ENCODE data around the gene HHIPL1.
"Not testable (repeated sequence)": the region's sequence is repeated elsewhere in the genome, so short reads cannot be mapped to it uniquely, and the experiment has no call there.

Gene HHIPL1

GRCh38 chr14:99634443-99634842 lies 10.5 kb upstream of the HHIPL1 start:
- no peak for DNase-seq (ENCODE audit: low spot score)
- Mint-ChIP-seq H3K4me1 (ENCODE audit: low read depth) (no peaks in the 10 kb centered on the region), H3K9me3 (no peaks in the 10 kb centered on the region), H3K4me3 (no peak overlapping the region), H3K36me3 (ENCODE audit: low read depth) (no peaks in the 10 kb centered on the region), H3K27me3 (ENCODE audit: low read depth) (no peaks in the 10 kb centered on the region), H3K27ac (no peak overlapping the region)

DNA sequence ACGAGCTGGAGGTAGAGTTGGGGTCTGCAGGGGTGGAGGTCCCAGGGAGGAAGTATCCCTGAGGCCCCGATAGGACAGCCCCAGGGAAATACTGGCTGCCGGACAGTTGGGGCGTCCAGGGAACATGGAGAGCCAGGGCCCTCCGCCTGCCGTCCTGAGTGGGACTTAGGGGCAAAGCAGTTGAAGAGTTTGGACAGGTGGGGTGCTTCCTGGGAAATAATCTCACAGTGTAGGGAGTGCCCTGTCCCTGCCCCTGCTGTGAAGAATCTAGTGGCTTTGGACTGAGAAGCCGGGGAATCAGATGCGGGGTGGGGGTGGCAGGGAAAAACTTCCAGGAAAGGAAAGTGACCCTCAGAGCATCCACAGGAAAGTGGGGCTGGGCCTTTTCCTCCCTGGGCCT lies 9.8 kb upstream of the HHIPL1 start:
- H3K4me1 Mint-ChIP-seq (ENCODE audit: low read depth), result no peaks in the 10 kb centered on the region
- H3K27me3 Mint-ChIP-seq (ENCODE audit: low read depth), result no peaks in the 10 kb centered on the region
- H3K27ac Mint-ChIP-seq, result no peak overlapping the region
- no peak overlapping the region for H3K4me3 Mint-ChIP-seq
- H3K36me3 Mint-ChIP-seq (ENCODE audit: low read depth), result no peaks in the 10 kb centered on the region
- H3K9me3 Mint-ChIP-seq, result no peaks in the 10 kb centered on the region
- DNase-seq (ENCODE audit: low spot score), result no peak

GRCh38 chr14:99636487-99636886 lies 8.4 kb upstream of the HHIPL1 start:
- Mint-ChIP-seq H3K4me1 (ENCODE audit: low read depth) (no peaks in the 10 kb centered on the region), H3K4me3 (no peak overlapping the region)

DNA sequence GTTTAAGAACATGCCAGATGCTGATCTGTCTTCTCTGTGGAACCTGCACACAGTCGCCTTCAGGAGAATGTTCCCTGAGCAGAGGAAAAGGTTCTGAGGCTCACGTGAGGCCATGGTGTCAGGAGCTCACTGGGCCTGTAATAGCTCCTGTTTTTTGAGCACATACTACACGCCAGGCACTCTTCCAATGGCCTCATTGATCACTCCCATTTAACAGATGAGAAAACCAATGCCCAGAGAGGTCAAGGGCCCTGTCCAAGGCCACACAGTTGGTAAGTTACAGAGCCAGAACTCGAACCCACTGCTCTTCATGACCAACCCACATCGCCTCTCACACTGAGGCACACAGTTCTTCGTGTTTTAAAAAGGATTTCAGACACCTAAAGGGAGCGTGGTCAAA lies 7.3 kb upstream of the HHIPL1 start:
- Mint-ChIP-seq H3K27ac (no peak overlapping the region), H3K36me3 (ENCODE audit: low read depth) (no peaks in the 10 kb centered on the region), H3K9me3 (no peaks in the 10 kb centered on the region), H3K27me3 (ENCODE audit: low read depth) (peaks cover 7% of the 10 kb centered on the region), H3K4me1 (ENCODE audit: low read depth) (no peaks in the 10 kb centered on the region), H3K4me3 (no peak overlapping the region)
- no peak for DNase-seq (ENCODE audit: low spot score)

More at GRCh38 chr14:99636487-99636886, 8.4 kb upstream of the HHIPL1 start:
- H3K27ac Mint-ChIP-seq, result no peak overlapping the region
- no peaks in the 10 kb centered on the region for H3K9me3 Mint-ChIP-seq
- peaks cover 2% of the 10 kb centered on the region for H3K27me3 Mint-ChIP-seq (ENCODE audit: low read depth)
- H3K36me3 Mint-ChIP-seq (ENCODE audit: low read depth), result no peaks in the 10 kb centered on the region
- DNase-seq (ENCODE audit: low spot score), result no peak

DNA sequence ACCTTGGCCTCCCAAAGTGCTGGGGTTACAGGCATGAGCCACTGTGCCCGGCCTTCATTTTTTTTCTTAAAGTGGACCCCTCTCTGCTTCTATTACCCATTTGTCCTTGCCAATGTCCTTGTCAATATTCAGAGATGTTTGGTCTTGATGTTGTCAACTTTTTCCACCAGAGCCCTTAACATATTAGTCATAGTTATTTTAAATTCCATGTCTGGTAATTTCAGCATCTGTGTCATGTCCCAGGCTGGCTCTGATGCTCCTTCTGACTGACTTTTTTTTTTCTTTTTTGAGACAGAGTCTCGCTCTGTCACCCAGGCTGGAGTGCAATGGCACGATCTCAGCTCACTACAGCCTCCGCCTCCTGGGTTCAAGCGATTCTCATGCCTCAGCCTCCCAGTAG lies 2.2 kb upstream of the HHIPL1 start:
- DNase-seq (ENCODE audit: low spot score); H3K4me1 Mint-ChIP-seq (ENCODE audit: low read depth); H3K4me3 Mint-ChIP-seq; H3K36me3 Mint-ChIP-seq (ENCODE audit: low read depth); H3K9me3 Mint-ChIP-seq; H3K27ac Mint-ChIP-seq: not testable (repeated sequence)
- peaks cover 32% of the 10 kb centered on the region for H3K27me3 Mint-ChIP-seq (ENCODE audit: low read depth)

DNA sequence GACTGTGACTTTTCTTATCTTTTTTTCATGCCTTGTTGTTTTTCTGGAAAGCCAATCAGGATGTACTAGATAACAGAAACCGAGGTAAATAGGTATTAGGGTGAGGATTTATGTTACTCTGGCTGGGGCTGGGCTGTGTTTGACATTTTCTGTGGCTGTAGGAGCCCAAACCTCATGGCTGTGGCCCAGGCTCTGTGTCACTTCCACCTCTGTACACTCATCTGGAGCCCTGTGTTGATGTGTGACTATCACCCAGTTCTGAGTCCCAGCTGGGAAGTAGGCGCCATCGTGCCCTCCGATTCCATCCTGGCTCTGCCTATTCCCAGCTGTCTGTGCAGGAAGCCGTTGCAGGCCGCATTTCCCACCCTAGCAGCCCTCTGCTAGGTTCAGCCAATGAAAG lies 1.6 kb upstream of the HHIPL1 start:
- peaks cover 32% of the 10 kb centered on the region for H3K27me3 Mint-ChIP-seq (ENCODE audit: low read depth)
- no peaks in the 10 kb centered on the region for H3K36me3 Mint-ChIP-seq (ENCODE audit: low read depth)

DNA sequence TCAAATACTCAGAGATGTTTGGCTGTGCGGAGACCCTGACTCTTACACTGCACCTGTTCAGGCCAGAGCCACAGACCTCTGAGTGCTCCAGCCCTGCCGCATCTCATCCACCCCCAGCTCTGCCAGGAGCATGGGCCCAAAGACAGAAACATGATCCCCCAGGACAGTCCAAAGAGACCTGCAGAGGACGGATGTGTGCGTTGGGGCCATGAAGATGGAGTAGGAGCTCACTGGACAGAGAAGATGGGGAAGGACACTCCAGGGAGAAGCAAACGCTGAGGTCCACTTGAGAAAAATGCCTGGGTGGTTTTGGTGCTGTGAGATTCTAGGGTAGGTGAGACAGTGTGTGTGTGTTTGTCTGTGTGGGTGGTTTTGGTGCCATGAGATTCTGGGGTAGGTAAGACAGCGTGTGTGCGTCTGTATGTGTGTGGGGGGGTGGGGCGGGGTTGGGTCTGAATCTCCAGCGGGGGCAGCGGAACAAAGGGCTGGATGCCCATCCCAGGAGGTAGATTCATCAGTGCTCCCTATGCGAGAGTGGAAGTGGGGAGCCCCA lies 818 bp upstream of the HHIPL1 start:
- Mint-ChIP-seq H3K4me1 (ENCODE audit: low read depth) (no peaks in the 10 kb centered on the region), H3K27me3 (ENCODE audit: low read depth) (peaks cover 32% of the 10 kb centered on the region), H3K27ac (no peak overlapping the region), H3K4me3 (no peak overlapping the region), H3K9me3 (no peaks in the 10 kb centered on the region), H3K36me3 (ENCODE audit: low read depth) (no peaks in the 10 kb centered on the region)
- no peak for DNase-seq (ENCODE audit: low spot score)

More for the DNA sequence above, 1.6 kb upstream of the HHIPL1 start:
- H3K4me3 Mint-ChIP-seq, result no peak overlapping the region
- no peak overlapping the region for H3K27ac Mint-ChIP-seq
- no peak for DNase-seq (ENCODE audit: low spot score)
- H3K4me1 Mint-ChIP-seq (ENCODE audit: low read depth), result no peaks in the 10 kb centered on the region
- no peaks in the 10 kb centered on the region for H3K9me3 Mint-ChIP-seq

DNA sequence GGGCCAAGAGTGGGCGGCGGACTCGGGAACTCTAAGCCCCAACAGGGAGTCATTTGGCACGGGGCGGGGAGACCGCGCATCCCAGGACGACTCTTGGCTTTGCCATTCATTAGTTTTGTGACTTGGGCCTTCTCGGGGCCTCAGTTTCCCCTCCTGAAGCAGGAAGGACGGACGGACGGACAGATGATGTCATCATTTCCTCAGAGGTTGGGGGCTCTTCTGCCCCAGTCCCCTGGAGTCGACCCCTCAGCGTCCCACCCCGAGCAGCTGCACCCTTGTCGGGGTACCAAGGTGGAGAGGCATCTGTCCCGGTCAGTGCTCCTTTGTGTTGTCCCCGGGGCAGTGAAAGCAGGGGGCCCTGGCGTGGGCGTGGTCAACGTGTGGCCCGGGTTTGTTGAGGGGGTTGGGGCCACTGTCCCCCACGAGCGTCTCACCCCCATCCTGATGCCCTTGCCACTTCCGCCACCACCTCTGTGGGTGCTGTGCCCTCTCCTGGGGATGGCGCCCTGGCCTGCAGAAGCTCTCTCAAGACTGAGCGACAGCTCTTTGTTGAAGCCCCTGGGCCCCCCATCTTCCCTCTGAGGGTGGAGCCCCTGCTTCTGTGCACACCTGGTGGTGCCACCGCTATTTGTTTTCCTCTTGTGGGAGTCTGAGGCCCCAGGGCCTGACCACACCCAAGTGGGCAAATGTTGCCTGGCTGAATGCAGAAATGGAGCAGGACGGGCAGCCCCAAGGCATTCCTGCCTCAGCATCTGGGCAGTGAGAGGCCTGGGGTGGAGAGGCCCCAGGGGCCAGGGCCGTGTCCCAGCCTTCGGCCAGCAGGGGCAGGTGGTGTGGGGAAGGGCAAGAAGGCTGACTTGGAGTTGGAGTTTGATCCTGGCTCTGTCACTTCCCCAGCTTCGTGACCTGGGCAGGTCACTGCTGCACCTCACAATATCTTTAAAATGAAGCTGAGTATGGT lies 896 bp downstream of the HHIPL1 start:
- no peaks in the 10 kb centered on the region for H3K36me3 Mint-ChIP-seq (ENCODE audit: low read depth)
- H3K27me3 Mint-ChIP-seq (ENCODE audit: low read depth), result peaks cover 32% of the 10 kb centered on the region
- H3K4me1 Mint-ChIP-seq (ENCODE audit: low read depth), result no peaks in the 10 kb centered on the region
- no peak for DNase-seq (ENCODE audit: low spot score)
- H3K4me3 Mint-ChIP-seq, result no peak overlapping the region
- H3K27ac Mint-ChIP-seq, result no peak overlapping the region
- no peaks in the 10 kb centered on the region for H3K9me3 Mint-ChIP-seq

- peaks cover 25% of the 10 kb centered on the region for H3K27me3 Mint-ChIP-seq (ENCODE audit: low read depth)
- H3K36me3 Mint-ChIP-seq (ENCODE audit: low read depth), result no peaks in the 10 kb centered on the region
- H3K4me3 Mint-ChIP-seq, result no peak overlapping the region
- no peak for DNase-seq (ENCODE audit: low spot score)
- no peak overlapping the region for H3K27ac Mint-ChIP-seq
- no peaks in the 10 kb centered on the region for H3K4me1 Mint-ChIP-seq (ENCODE audit: low read depth)
- no peaks in the 10 kb centered on the region for H3K9me3 Mint-ChIP-seq
These were observed 2.5 kb downstream of the HHIPL1 start for GRCh38 chr14:99647411-99647810.

DNA sequence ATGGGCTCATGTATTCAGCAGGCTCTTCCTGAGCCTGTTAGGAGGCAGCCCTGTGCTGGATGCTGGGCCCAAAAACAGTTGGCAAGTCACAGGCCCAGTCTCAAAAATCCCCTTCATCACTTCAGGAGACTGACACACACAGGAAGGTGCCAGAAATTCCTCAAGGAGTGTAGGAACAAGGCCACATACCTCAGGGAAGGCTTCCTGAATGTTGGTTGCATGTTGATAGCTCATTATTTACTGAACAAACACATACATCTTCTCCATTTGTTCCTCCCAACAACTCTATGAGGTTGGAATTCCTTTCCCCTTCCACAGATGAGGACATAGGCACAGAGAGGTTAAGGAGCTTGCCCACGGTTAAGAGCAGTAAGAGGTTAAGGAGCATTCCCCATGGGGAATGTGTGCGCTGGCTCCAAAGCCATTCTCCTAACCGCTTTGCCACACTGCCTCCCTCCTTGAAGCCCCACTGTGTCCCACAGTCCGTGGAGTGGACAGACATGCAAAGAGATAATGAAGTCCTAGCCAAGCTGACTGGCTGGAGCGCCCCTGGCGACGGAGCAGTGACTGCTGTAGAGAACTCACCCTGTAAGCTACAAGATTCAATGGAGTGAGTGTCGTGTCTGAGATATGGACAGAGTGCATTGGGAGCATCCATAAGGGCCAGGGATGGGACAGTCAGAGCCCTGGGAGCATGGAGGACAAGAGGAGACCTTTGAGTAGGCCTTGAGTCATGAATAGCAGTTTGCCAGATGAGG lies 3.3 kb downstream of the HHIPL1 start:
- Mint-ChIP-seq H3K4me3 (no peak overlapping the region), H3K36me3 (ENCODE audit: low read depth) (no peaks in the 10 kb centered on the region), H3K27me3 (ENCODE audit: low read depth) (peaks cover 25% of the 10 kb centered on the region), H3K4me1 (ENCODE audit: low read depth) (no peaks in the 10 kb centered on the region), H3K27ac (no peak overlapping the region), H3K9me3 (no peaks in the 10 kb centered on the region)
- no peak for DNase-seq (ENCODE audit: low spot score)

- H3K27ac Mint-ChIP-seq, result no peak overlapping the region
- no peaks in the 10 kb centered on the region for H3K36me3 Mint-ChIP-seq (ENCODE audit: low read depth)
- peaks cover 16% of the 10 kb centered on the region for H3K27me3 Mint-ChIP-seq (ENCODE audit: low read depth)
- H3K4me1 Mint-ChIP-seq (ENCODE audit: low read depth), result no peaks in the 10 kb centered on the region
- no peak overlapping the region for H3K4me3 Mint-ChIP-seq
- H3K9me3 Mint-ChIP-seq, result no peaks in the 10 kb centered on the region
- DNase-seq (ENCODE audit: low spot score), result no peak
These were observed 4.3 kb downstream of the HHIPL1 start for GRCh38 chr14:99649219-99649618.

DNA sequence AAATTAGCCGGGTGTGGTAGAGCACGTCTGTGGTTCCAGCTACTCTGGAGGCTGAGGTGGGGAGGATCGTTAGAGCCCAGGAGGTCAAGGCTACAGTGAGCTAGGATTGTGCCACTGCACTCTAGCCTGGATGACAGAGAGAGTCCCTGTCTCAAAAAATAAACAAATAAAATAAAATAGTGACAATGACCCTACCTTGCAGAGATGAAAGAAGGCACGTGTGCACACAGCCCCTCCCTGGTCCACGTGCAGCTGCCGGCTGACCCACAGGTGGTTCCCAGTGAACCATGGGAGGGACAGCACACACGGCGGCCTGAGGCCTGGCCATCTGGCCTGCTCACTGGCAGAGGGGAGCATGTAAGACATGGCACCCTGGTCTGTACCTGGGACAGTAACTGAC lies 4.7 kb downstream of the HHIPL1 start:
- no peaks in the 10 kb centered on the region for H3K9me3 Mint-ChIP-seq
- H3K36me3 Mint-ChIP-seq (ENCODE audit: low read depth), result no peaks in the 10 kb centered on the region
- H3K27me3 Mint-ChIP-seq (ENCODE audit: low read depth), result peaks cover 13% of the 10 kb centered on the region
- no peak overlapping the region for H3K4me3 Mint-ChIP-seq
- H3K27ac Mint-ChIP-seq, result no peak overlapping the region
- DNase-seq (ENCODE audit: low spot score), result no peak
- no peaks in the 10 kb centered on the region for H3K4me1 Mint-ChIP-seq (ENCODE audit: low read depth)

DNA sequence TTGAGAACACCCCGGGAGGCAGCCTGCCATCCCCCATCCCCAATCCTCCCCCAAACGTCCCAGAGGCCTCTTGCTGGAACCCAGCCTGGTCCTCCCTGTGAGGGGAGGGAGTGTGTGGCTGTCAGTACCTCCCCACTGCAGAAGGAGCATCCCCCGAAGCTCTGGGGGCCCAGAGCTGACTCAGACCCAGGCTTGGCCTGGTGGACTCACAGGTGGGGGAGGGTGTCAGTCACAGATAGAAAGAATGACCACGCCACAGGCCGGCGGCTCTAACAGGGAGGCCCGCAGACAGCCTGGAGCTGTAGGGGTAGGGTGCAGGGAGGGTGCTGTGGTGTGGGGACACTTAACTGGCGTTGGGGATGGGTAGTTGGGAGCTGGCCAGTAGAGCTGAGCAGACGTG lies 5.3 kb downstream of the HHIPL1 start:
- no peak overlapping the region for H3K27ac Mint-ChIP-seq
- DNase-seq (ENCODE audit: low spot score), result no peak
- H3K4me1 Mint-ChIP-seq (ENCODE audit: low read depth), result no peaks in the 10 kb centered on the region
- no peak overlapping the region for H3K4me3 Mint-ChIP-seq
- no peaks in the 10 kb centered on the region for H3K36me3 Mint-ChIP-seq (ENCODE audit: low read depth)
- peaks cover 13% of the 10 kb centered on the region for H3K27me3 Mint-ChIP-seq (ENCODE audit: low read depth)
- H3K9me3 Mint-ChIP-seq, result no peaks in the 10 kb centered on the region

Measured in T-helper 2 cell treated with Interferon-gamma antibody and Interleukin-4, amounts not matched to agents 5 μg/mL and 100 μg/mL, for 36 hours (primary cell).